NT2/D1 (cell line): ENCODE data around the gene CXADR.

Experiments used
- SUZ12 ChIP-seq: IDR thresholded peaks from 2 replicates; pipeline ENCODE4 v1.6.1; 2011; ENCODE audit not compliant: insufficient read length, insufficient read depth; ENCODE audit errors: extremely low read depth
- ZNF274 ChIP-seq: IDR thresholded peaks from 2 replicates; pipeline ENCODE4 v1.6.1; 2011; ENCODE audit warnings: mild to moderate bottlenecking, low read depth, low read length

GRCh38 chr21:17545007-17545406, 32.2 kb downstream of the CXADR start:
- TF ChIP-seq ZNF274 (no peak), SUZ12 (no peak)
